H9 (cell line): Measurements from ENCODE around the gene KDR. TPM values are rescaled to one million over a fixed set of nuclear protein-coding genes. Genes with fewer than 3 reads are reported as not detected.

Experiments
- DNase-seq: peaks from one replicate; pipeline ENCODE4 v3.0.0-alpha.2; 2017
- H2AFZ ChIP-seq: one replicate; pipeline ENCODE4 v1.6.1; 2013; ENCODE audit warnings: mild to moderate bottlenecking, low read length, control low read depth, moderate library complexity
- H2AK5ac ChIP-seq: 2 replicates; pipeline ENCODE4 v1.6.1; 2013; ENCODE audit warnings: low read length, control low read depth, mixed read lengths; ENCODE audit not compliant: insufficient read length
- H2BK120ac ChIP-seq: one replicate; pipeline ENCODE4 v1.6.1; 2013; ENCODE audit warnings: low read depth, mild to moderate bottlenecking, low read length, control low read depth, inconsistent platforms; ENCODE audit not compliant: poor library complexity, severe bottlenecking
- H2BK12ac ChIP-seq: 2 replicates; pipeline ENCODE4 v1.6.1; 2013; ENCODE audit warnings: low read length, control low read depth, mixed read lengths, low read depth; ENCODE audit not compliant: insufficient read length
- H2BK15ac ChIP-seq: 2 replicates; pipeline ENCODE4 v1.6.1; 2013; ENCODE audit warnings: low read depth, low read length, control low read depth
- H2BK20ac ChIP-seq: one replicate; pipeline ENCODE4 v1.6.1; 2013; ENCODE audit warnings: low read depth, mild to moderate bottlenecking, low read length, control low read depth, inconsistent platforms; ENCODE audit not compliant: poor library complexity, severe bottlenecking
- H2BK5ac ChIP-seq: 2 replicates; pipeline ENCODE4 v1.6.1; 2013; ENCODE audit warnings: low read length, control low read depth, mixed read lengths; ENCODE audit not compliant: insufficient read length
- H3K14ac ChIP-seq: 2 replicates; pipeline ENCODE4 v1.6.1; 2013; ENCODE audit warnings: low read length, control low read depth; ENCODE audit not compliant: insufficient read depth
- H3K18ac ChIP-seq: 2 replicates; pipeline ENCODE4 v1.6.1; 2013; ENCODE audit warnings: low read depth, mild to moderate bottlenecking, mixed read lengths, low read length, control low read depth; ENCODE audit not compliant: insufficient read length
- H3K23ac ChIP-seq: 2 replicates; pipeline ENCODE4 v1.6.1; 2013; ENCODE audit warnings: low read length, control low read depth, mixed read lengths, low read depth; ENCODE audit not compliant: insufficient read length
- H3K23me2 ChIP-seq: 2 replicates; pipeline ENCODE4 v1.6.1; 2013; ENCODE audit warnings: low read depth, mild to moderate bottlenecking, mixed read lengths, low read length, control low read depth; ENCODE audit not compliant: insufficient read length, poor library complexity, severe bottlenecking
- H3K27ac ChIP-seq: 2 replicates; pipeline ENCODE4 v1.5.1; 2013; ENCODE audit warnings: low read length, control low read depth, mixed read lengths, low read depth; ENCODE audit not compliant: insufficient read length
- H3K27me3 ChIP-seq: 2 replicates; pipeline ENCODE4 v1.6.1; 2013; ENCODE audit warnings: low read length, control low read depth, inconsistent platforms; ENCODE audit not compliant: insufficient read depth
- H3K4ac ChIP-seq: 2 replicates; pipeline ENCODE4 v1.6.1; 2013; ENCODE audit warnings: low read depth, mild to moderate bottlenecking, control low read depth, inconsistent platforms, low read length, moderate library complexity
- H3K4me1 ChIP-seq: 2 replicates; pipeline ENCODE4 v1.6.1; 2013; ENCODE audit warnings: low read length, control low read depth, inconsistent platforms; ENCODE audit not compliant: insufficient read depth
- H3K4me2 ChIP-seq: 2 replicates; pipeline ENCODE4 v1.6.1; 2013; ENCODE audit warnings: low read length, control low read depth, mixed read lengths; ENCODE audit not compliant: insufficient read length, insufficient read depth
- H3K56ac ChIP-seq: 2 replicates; pipeline ENCODE4 v1.6.1; 2013; ENCODE audit warnings: low read depth, mild to moderate bottlenecking, mixed read lengths, low read length, control low read depth; ENCODE audit not compliant: insufficient read length
- H3K79me1 ChIP-seq: 2 replicates; pipeline ENCODE4 v1.6.1; 2013; ENCODE audit warnings: low read depth, mild to moderate bottlenecking, moderate library complexity, low read length, control low read depth, inconsistent platforms; ENCODE audit not compliant: insufficient read depth, poor library complexity, severe bottlenecking
- H3K79me2 ChIP-seq: 2 replicates; pipeline ENCODE4 v1.6.1; 2013; ENCODE audit warnings: low read length, control low read depth, inconsistent platforms; ENCODE audit not compliant: insufficient read depth
- H3K9ac ChIP-seq: 2 replicates; pipeline ENCODE4 v1.6.1; 2013; ENCODE audit warnings: low read length, control low read depth, mixed read lengths; ENCODE audit not compliant: insufficient read length; ENCODE audit errors: extremely low read depth
- H3K9me3 ChIP-seq: one replicate; pipeline ENCODE4 v1.6.1; 2013; ENCODE audit warnings: low read depth, low read length, inconsistent platforms; ENCODE audit not compliant: control insufficient read depth
- H3T11ph ChIP-seq: one replicate; pipeline ENCODE4 v1.6.1; 2013; ENCODE audit warnings: mild to moderate bottlenecking, low read length, control low read depth, inconsistent platforms
- H4K20me1 ChIP-seq: one replicate; pipeline ENCODE4 v1.6.1; 2013; ENCODE audit not compliant: control insufficient read depth, insufficient read length, insufficient read depth
- H4K5ac ChIP-seq: 2 replicates; pipeline ENCODE4 v1.6.1; 2013; ENCODE audit warnings: low read depth, mild to moderate bottlenecking, mixed read lengths, low read length, control low read depth; ENCODE audit not compliant: insufficient read length
- H4K8ac ChIP-seq: replicated peaks from 2 replicates; pipeline ENCODE4 v1.6.1; 2013; ENCODE audit warnings: low read length, control low read depth, mixed read lengths, low read depth; ENCODE audit not compliant: insufficient read length
- H4K91ac ChIP-seq: 2 replicates; pipeline ENCODE4 v1.6.1; 2013; ENCODE audit warnings: low read depth, mild to moderate bottlenecking, moderate library complexity, mixed read lengths, low read length, control low read depth; ENCODE audit not compliant: insufficient read length
- H3K27ac Mint-ChIP-seq, 3 experiments: 2 replicates in 2 of 3; 3 replicates in 1 of 3; pipeline ENCODE4 v1.8.0; 2020 to 2021; ENCODE audit warnings: mixed read lengths in 3 of 3, mild to moderate bottlenecking in 1 of 3, moderate library complexity in 1 of 3
- H3K27me3 Mint-ChIP-seq: 2 replicates; pipeline ENCODE4 v1.8.0; 2021; ENCODE audit warnings: low read depth, mild to moderate bottlenecking, moderate library complexity, mixed read lengths
- H3K36me3 Mint-ChIP-seq, 3 experiments: 2 replicates in 2 of 3; 3 replicates in 1 of 3; pipeline ENCODE4 v1.8.0; 2020 to 2021; ENCODE audit warnings: low read depth in 3 of 3, mixed read lengths in 3 of 3; ENCODE audit not compliant: insufficient read depth in 1 of 3
- H3K4me1 Mint-ChIP-seq, 2 experiments: 2 replicates each; pipeline ENCODE4 v1.8.0; 2020; ENCODE audit warnings: mixed read lengths in 2 of 2
- H3K4me3 Mint-ChIP-seq, 2 experiments: 2 replicates in 1 of 2; 3 replicates in 1 of 2; pipeline ENCODE4 v1.8.0; 2020 to 2021; ENCODE audit warnings: mild to moderate bottlenecking in 2 of 2, mixed read lengths in 2 of 2, moderate library complexity in 1 of 2
- H3K9me3 Mint-ChIP-seq, 2 experiments: 2 replicates in 1 of 2; 3 replicates in 1 of 2; pipeline ENCODE4 v1.8.0; 2020; ENCODE audit warnings: mild to moderate bottlenecking in 2 of 2, mixed read lengths in 2 of 2, moderate library complexity in 1 of 2
- CTCF ChIP-seq: fragments of 200-600 bp; sonication (generic); conservative IDR thresholded peaks from 3 replicates; pipeline ENCODE4 v1.8.0; 2021; ENCODE audit warnings: antibody characterized with exemption, mild to moderate bottlenecking
- WGBS: extraction: QIAGEN DNeasy Blood & Tissue Kit; methylation state at CpG from one replicate; pipeline ENCODE4 v1.1.7; 2013; ENCODE audit warnings: missing lambda C conversion rate, low lambda C conversion rate, mixed read lengths; ENCODE audit not compliant: insufficient read length; ENCODE audit errors: extremely low coverage; 5-methylcytosine and 5-hydroxymethylcytosine counted together
- total RNA-seq: library from RNA; stranded (reverse); gene quantifications from 2 replicates; pipeline ENCODE4 v1.2.1, GENCODE V29; 2021

KDR gene
- total RNA-seq, 1 experiment from 2014 or later = 51.4 TPM

GRCh38 chr4:55079451-55080173 lies 45.8 kb downstream of the KDR start:
- no peak overlapping the region for H3K18ac ChIP-seq
- Mint-ChIP-seq H3K36me3 (peaks cover 24 to 62% (median 35%) of the 10 kb centered on the region in 3 experiments; a peak in 6 of 7 replicates), H3K4me3 (no peak overlapping the region), H3K9me3 (peaks cover 0 to 3% of the 10 kb centered on the region in 2 experiments; a peak in 1 of 5 replicates), H3K4me1 (peaks cover 38 to 39% of the 10 kb centered on the region in 2 experiments), H3K27me3 (no peaks in the 10 kb centered on the region), H3K27ac (peak overlapping the region; percentile 5 to 24 (median 7); a peak in 4 of 7 replicates)
- H4K20me1 ChIP-seq = no peaks in the 10 kb centered on the region
- no peak overlapping the region for H4K91ac ChIP-seq
- H2BK5ac ChIP-seq = peak overlapping the region; percentile 30
- H3K4me1 ChIP-seq = no peaks in the 10 kb centered on the region; the same call in 1 of the 2 replicates
- H2BK12ac ChIP-seq = no peak overlapping the region
- no peak for DNase-seq
- H3K23me2 ChIP-seq = no peaks in the 10 kb centered on the region
- no peak overlapping the region for H3T11ph ChIP-seq
- H3K27ac ChIP-seq = no peak overlapping the region
- no peaks in the 10 kb centered on the region for H3K79me1 ChIP-seq
- no peak overlapping the region for H2AK5ac ChIP-seq
- no peaks in the 10 kb centered on the region for H3K9me3 ChIP-seq
- H3K27me3 ChIP-seq = no peaks in the 10 kb centered on the region
- no peak for TF ChIP-seq CTCF
- WGBS = no CpG with 5 or more reads among the region's 14 CpGs
- no peak overlapping the region for H2AFZ ChIP-seq
- no peak overlapping the region for H4K8ac ChIP-seq
- no peaks in the 10 kb centered on the region for H3K79me2 ChIP-seq
- no peak overlapping the region for H3K23ac ChIP-seq
- no peak overlapping the region for H3K9ac ChIP-seq
- H2BK120ac ChIP-seq = no peak overlapping the region
- H3K14ac ChIP-seq = no peak overlapping the region
- no peak overlapping the region for H3K4ac ChIP-seq
- no peak overlapping the region for H4K5ac ChIP-seq
- H3K56ac ChIP-seq = no peak overlapping the region
- H2BK20ac ChIP-seq = no peak overlapping the region
- H3K4me2 ChIP-seq = no peak overlapping the region
- H2BK15ac ChIP-seq = no peak overlapping the region
